DND-41 (cell line): ENCODE results near the gene AMPH.

ENCODE experiments used
- CTCF ChIP-seq: IDR thresholded peaks from 2 replicates; pipeline ENCODE4 v1.5.1; 2012; ENCODE audit warnings: borderline replicate concordance, low read length, moderate library complexity, mild to moderate bottlenecking; ENCODE audit not compliant: poor library complexity, severe bottlenecking; ENCODE audit errors: extremely low read depth
- EZH2 ChIP-seq: IDR thresholded peaks from 3 replicates; pipeline ENCODE4 v1.6.1; 2012; ENCODE audit warnings: borderline replicate concordance, low read depth, mild to moderate bottlenecking, moderate library complexity, low read length, inconsistent platforms; ENCODE audit not compliant: severe bottlenecking

GRCh38 chr7:38550836-38551235, 80.3 kb downstream of the AMPH start:
- no peak for TF ChIP-seq CTCF
- TF ChIP-seq EZH2: no peak
